Liver (tissue), 9 donors: Measurements from ENCODE around the gene DIO3. TPM values are rescaled to one million over a fixed set of nuclear protein-coding genes. Genes with fewer than 3 reads are reported as not detected.

Experiments used
- DNase-seq: peaks from one replicate; pipeline ENCODE4 v3.0.0-alpha.2; 2017; ENCODE audit warnings: low spot score
- H3K27ac ChIP-seq, 2 donors: one replicate each; pipeline ENCODE4 v1.7.0; 2013; ENCODE audit warnings: inconsistent platforms in 2 of 2, low read length in 2 of 2, control low read depth in 1 of 2, low read depth in 1 of 2, mild to moderate bottlenecking in 1 of 2
- H3K27me3 ChIP-seq, 4 donors: one replicate each; pipeline versions ENCODE4 v1.6.1 to v1.7.0; 2013; ENCODE audit warnings: low read length in 3 of 4, inconsistent platforms in 1 of 4, mild to moderate bottlenecking in 1 of 4, moderate library complexity in 1 of 4; ENCODE audit not compliant: control insufficient read depth in 4 of 4, insufficient read depth in 4 of 4
- H3K36me3 ChIP-seq, 4 donors: one replicate each; pipeline versions ENCODE4 v1.6.1 to v1.7.0; 2013; ENCODE audit warnings: low read length in 3 of 4, mild to moderate bottlenecking in 3 of 4, low read depth in 1 of 4, moderate library complexity in 1 of 4; ENCODE audit not compliant: control insufficient read depth in 4 of 4, insufficient read depth in 3 of 4
- H3K4me1 ChIP-seq, 4 donors: one replicate each; pipeline versions ENCODE4 v1.6.1 to v1.7.0; 2013; ENCODE audit warnings: low read length in 3 of 4, mild to moderate bottlenecking in 3 of 4, moderate library complexity in 1 of 4; ENCODE audit not compliant: control insufficient read depth in 4 of 4, insufficient read depth in 4 of 4
- H3K4me3 ChIP-seq, 3 donors: one replicate each; pipeline versions ENCODE4 v1.6.1 to v1.7.0; 2013; ENCODE audit warnings: low read length in 3 of 3, control low read depth in 1 of 3, low read depth in 1 of 3, mild to moderate bottlenecking in 1 of 3
- H3K9ac ChIP-seq, 2 donors: one replicate each; pipeline ENCODE4 v1.7.0; 2013; ENCODE audit warnings: low read length in 2 of 2, mild to moderate bottlenecking in 2 of 2, moderate library complexity in 2 of 2, control low read depth in 1 of 2, low read depth in 1 of 2
- H3K9me3 ChIP-seq, 4 donors: one replicate each; pipeline versions ENCODE4 v1.6.1 to v1.7.0; 2013; ENCODE audit warnings: low read length in 3 of 4; ENCODE audit not compliant: control insufficient read depth in 4 of 4
- ATF3 ChIP-seq: IDR thresholded peaks from 2 replicates; pipeline ENCODE4 v1.6.1; 2016; ENCODE audit warnings: antibody characterized with exemption
- CTCF ChIP-seq: fragments of 150-350 bp; IDR thresholded peaks from 2 replicates; pipeline ENCODE4 v1.5.1; 2017; ENCODE audit warnings: improper control_type of control experiment, low read depth, low read length; ENCODE audit not compliant: missing input control
- EGR1 ChIP-seq, 2 donors: IDR thresholded peaks; 2 replicates each; pipeline ENCODE4 v1.6.1; 2016 to 2018; ENCODE audit warnings: antibody characterized with exemption in 2 of 2, low read depth in 2 of 2
- FOXA1 ChIP-seq: IDR thresholded peaks from 2 replicates; pipeline ENCODE4 v1.6.1; 2016; ENCODE audit warnings: antibody characterized with exemption
- FOXA2 ChIP-seq: IDR thresholded peaks from 2 replicates; pipeline ENCODE4 v1.6.1; 2016; ENCODE audit warnings: antibody characterized with exemption
- GABPA ChIP-seq, 2 donors: IDR thresholded peaks in 1 of 2; conservative IDR thresholded peaks in 1 of 2; 2 replicates each; pipeline ENCODE4 v1.6.1; 2016; ENCODE audit warnings: antibody characterized with exemption in 2 of 2, mild to moderate bottlenecking in 1 of 2, moderate library complexity in 1 of 2
- HNF4A ChIP-seq, 2 donors: conservative IDR thresholded peaks; 2 replicates each; pipeline ENCODE4 v1.6.1; 2016; ENCODE audit warnings: antibody characterized with exemption in 2 of 2, mild to moderate bottlenecking in 2 of 2
- HNF4G ChIP-seq: IDR thresholded peaks from 2 replicates; pipeline ENCODE4 v1.6.1; 2016; ENCODE audit warnings: antibody characterized with exemption
- JUND ChIP-seq, 2 donors: IDR thresholded peaks; 2 replicates each; pipeline ENCODE4 v1.6.1; 2016; ENCODE audit warnings: antibody characterized with exemption in 2 of 2
- NR2F2 ChIP-seq: IDR thresholded peaks from 2 replicates; pipeline ENCODE4 v1.6.1; 2016; ENCODE audit warnings: antibody characterized with exemption
- RAD21 ChIP-seq, 2 donors: IDR thresholded peaks; 2 replicates each; pipeline ENCODE4 v1.6.1; 2016; ENCODE audit warnings: antibody characterized with exemption in 2 of 2, mild to moderate bottlenecking in 2 of 2
- REST ChIP-seq: IDR thresholded peaks from 2 replicates; pipeline ENCODE4 v1.6.1; 2016; ENCODE audit warnings: antibody characterized with exemption, mild to moderate bottlenecking
- RXRA ChIP-seq, 2 donors: IDR thresholded peaks; 2 replicates each; pipeline ENCODE4 v1.6.1; 2017 to 2018; ENCODE audit warnings: antibody characterized with exemption in 2 of 2, mild to moderate bottlenecking in 1 of 2
- SP1 ChIP-seq: IDR thresholded peaks from 2 replicates; pipeline ENCODE4 v1.6.1; 2018; ENCODE audit warnings: antibody characterized with exemption, mild to moderate bottlenecking
- YY1 ChIP-seq: IDR thresholded peaks from 2 replicates; pipeline ENCODE4 v1.6.1; 2016; ENCODE audit warnings: antibody characterized with exemption, mild to moderate bottlenecking
- ZBTB33 ChIP-seq: IDR thresholded peaks from 2 replicates; pipeline ENCODE4 v1.6.1; 2016; ENCODE audit warnings: antibody characterized with exemption
- WGBS: extraction: QIAGEN DNeasy Blood & Tissue Kit; methylation state at CpG from one replicate; pipeline ENCODE4 v1.1.7; 2013; 5-methylcytosine and 5-hydroxymethylcytosine counted together
- polyA plus RNA-seq, 2 donors: library from polyadenylated mRNA; stranded (reverse) in 1 of 2; unstranded in 1 of 2; fragments of 200-250 nt in 1 of 2; fragments of >200 nt in 1 of 2; fragmentation: Nextera tagmentation in 1 of 2; extraction: Ambion mirVana in 1 of 2; gene quantifications; one replicate each; pipeline versions ENCODE4 v1.2.1 to v1.2.3, GENCODE V29; 2013 to 2015
- total RNA-seq, 2 donors: library from RNA; depleted of rRNA; stranded (reverse); fragments of >200 nt; gene quantifications; one replicate each; pipeline ENCODE4 v1.2.3, GENCODE V29; 2014
- donor health status: healthy.
- donor health status: healthy.
- donor health status: healthy.
- donor health status: healthy.
- donor health status: healthy.

Gene DIO3
- total and polyA plus RNA-seq, 4 donors: 0.17 to 9.3 (median 0.51) TPM; not detected in 1

- TF ChIP-seq REST (no peak), FOXA1 (no peak), EGR1 (IDR thresholded peaks at IDR 0.05; ENCODE audit: low read depth in 2 of 2) (no peak), ATF3 (no peak), SP1 (no peak)
Measured at GRCh38 chr14:101578489-101578888, 17.2 kb downstream of the DIO3 start (continued).

GRCh38 chr14:101579372-101580080, 18.2 kb downstream of the DIO3 start:
- H3K27ac ChIP-seq: no peak overlapping the region
- no peaks in the 10 kb centered on the region for H3K36me3 ChIP-seq
- 87% methylated on average over 11 of the region's 11 CpGs for WGBS
- H3K9me3 ChIP-seq: no peaks in the 10 kb centered on the region
- no peaks in the 10 kb centered on the region for H3K4me1 ChIP-seq
- H3K9ac ChIP-seq: no peak overlapping the region
- no peak overlapping the region for H3K4me3 ChIP-seq
- no peak for DNase-seq
- peaks cover 0 to 7% (median 0%) of the 10 kb centered on the region in 4 donors for H3K27me3 ChIP-seq
- TF ChIP-seq HNF4G: no peak
- no peak for TF ChIP-seq RAD21 (IDR thresholded peaks at IDR 0.05)
- TF ChIP-seq RXRA (IDR thresholded peaks at IDR 0.05): no peak
- TF ChIP-seq CTCF: no peak
- no peak for TF ChIP-seq JUND (IDR thresholded peaks at IDR 0.05)
- no peak for TF ChIP-seq YY1
- no peak for TF ChIP-seq HNF4A (conservative IDR thresholded peaks at IDR 0.05)
- TF ChIP-seq FOXA2: no peak
- TF ChIP-seq ZBTB33: no peak
- no peak for TF ChIP-seq NR2F2
- TF ChIP-seq SP1: no peak
- TF ChIP-seq ATF3: no peak
- no peak for TF ChIP-seq GABPA (IDR thresholded peaks at IDR 0.05 in 1 of 2, conservative IDR thresholded peaks at IDR 0.05 in 1 of 2)
